Measurements from ENCODE around the gene ADGRA3.
"Not testable (repeated sequence)": the region's sequence is repeated elsewhere in the genome, so short reads cannot be mapped to it uniquely, and the experiment has no call there.

Gene ADGRA3

DNA sequence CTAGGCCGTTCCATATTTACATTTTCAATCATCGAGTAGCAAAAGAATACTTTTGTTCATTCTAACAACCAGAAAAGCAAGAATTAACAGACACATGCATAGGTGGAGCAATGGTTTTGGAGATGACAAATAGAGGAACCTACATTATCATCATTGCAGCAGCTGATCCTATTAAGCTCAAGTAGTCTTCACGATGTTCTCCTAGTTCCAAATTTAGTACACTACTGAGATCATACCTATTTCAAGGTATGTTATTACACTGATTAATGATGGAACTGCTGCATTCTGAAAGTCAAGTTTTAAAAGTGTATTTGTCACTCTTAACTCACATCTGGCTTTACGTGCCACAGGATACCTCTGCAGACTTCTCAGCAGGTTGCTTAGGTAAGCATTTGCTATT, 87.4 kb downstream of the ADGRA3 start:
- no peak for DNase-seq

DNA sequence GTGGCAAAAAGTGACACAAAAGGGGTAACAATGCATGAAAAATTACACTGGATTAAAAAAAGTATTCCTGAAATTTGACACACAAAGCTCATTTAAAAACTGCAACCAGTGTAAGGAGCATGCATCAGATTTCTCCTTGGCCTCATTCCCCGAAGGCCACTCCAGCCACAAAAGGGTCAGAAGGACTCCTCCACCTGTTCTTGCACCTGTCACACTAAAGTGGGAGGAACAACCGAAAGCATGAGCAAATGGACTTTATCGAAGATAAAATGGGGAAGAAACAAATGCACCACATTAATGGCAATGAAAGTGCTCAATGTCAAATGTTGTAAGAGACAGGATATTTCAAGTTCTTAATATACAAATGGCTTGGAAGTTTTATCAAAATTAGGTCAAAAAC, 88.2 kb downstream of the ADGRA3 start:
- DNase-seq = peak; percentile 48

DNA sequence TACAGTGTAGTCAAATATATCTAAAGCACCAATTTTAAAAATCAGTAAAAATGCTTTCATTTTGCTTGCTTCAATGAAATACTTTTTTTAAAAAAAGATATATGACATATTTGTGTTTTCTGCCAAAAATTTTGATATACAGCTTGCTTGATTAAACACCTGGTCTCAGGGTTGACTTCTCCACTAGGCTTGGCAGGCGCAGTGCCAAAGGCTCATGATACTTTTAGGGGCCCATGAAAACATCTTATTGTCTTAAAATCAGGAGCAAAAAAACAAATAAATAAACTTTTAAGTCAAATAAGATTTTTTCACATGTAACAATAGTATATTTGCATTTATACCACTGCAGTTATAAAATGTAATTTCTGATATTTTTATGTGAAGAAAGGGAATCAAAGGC, 95.6 kb downstream of the ADGRA3 start:
- no peak for DNase-seq

DNA sequence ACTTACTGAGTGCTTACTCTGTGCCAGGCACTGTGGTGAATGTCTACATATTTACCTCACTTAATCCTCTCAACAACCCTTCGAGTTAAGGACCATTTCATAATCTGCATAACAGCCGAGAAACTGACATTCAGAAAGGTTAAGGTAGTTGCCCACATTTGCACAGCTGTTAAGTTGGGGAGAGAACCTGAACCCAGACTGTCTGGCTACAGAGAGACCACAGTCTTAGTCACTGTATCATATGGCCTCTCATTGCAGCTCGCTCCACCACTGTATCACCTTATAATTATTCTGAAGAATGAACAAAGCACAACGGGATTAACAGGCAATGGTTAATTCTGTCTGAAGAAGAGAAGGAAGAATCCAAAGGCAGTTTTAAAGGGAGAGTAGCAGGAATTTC, 98.5 kb downstream of the ADGRA3 start:
- no peak for DNase-seq

DNA sequence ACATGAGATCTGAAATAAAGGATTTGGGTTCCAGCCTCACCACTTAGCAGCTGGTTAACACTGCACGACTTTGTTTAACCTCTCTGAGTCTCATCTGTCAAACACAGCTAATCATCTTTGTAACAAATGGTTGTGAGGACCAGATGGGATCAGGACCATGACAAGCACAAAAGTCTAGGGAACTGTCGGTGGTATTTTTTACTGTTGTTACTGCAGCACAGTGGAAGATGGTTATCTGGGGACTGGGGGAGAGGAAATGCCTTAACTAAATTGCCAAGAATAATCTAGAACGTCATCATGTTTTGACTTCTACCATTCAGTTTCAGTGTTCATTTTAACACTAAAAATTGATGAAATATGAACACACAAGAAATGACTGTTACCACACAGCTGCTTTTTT, 99.5 kb downstream of the ADGRA3 start:
- peak; percentile 28 for DNase-seq

DNA sequence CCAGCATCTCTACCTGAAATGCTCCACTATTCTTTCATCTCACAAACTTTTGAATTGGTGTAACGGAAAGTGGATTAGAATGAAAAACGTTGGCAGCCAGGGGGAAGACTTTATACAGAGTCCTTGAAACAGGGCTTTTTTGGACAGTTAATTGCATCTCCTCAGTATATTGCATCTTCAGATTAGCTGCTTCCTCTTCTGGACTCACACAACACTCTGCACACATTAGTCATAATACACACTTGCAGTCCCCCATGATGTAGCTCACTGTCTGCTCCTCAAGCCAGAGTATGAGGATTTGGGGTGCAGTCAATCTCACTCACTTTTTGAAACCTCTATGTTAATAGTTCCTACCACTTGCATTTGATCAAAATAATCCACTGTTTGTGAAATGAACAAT, 101.0 kb downstream of the ADGRA3 start:
- DNase-seq = no peak

DNA sequence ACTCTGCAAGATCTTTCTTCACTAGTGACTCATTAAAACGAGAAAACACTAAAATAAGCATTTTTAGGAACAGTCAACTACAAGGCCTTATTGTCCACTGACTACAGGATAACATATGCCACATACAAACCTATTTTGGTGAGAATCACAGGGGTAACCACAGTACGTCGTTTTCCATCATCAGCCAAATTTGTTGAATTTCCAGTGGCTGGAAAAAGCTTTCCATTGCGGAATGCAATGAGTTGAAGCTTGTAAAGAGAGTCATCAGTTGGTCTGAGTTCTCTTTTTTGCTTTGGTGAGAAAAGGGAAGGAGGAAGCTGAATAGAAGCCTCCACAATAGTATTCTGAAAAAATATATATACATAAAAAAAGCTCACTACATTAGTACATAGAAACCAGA, 102.4 kb downstream of the ADGRA3 start:
- no peak for DNase-seq

DNA sequence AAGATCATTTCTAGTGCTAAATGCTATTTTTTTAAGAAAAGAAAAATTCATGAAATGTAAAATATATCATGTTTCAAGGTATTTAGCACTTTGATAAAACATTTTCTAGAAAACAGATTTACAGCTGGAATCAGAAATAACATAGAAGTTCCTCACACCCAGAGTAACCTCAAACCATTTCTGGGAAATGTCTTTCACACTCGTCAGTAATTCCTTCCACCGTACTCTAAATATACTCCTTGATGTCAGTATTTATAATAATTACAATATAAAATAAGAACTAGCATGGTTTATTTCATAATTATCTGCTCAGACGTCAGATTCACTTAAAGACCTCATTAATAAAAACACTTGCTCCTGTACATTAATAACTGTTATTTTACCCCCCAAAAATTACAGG, 103.9 kb downstream of the ADGRA3 start:
- no peak for DNase-seq

DNA sequence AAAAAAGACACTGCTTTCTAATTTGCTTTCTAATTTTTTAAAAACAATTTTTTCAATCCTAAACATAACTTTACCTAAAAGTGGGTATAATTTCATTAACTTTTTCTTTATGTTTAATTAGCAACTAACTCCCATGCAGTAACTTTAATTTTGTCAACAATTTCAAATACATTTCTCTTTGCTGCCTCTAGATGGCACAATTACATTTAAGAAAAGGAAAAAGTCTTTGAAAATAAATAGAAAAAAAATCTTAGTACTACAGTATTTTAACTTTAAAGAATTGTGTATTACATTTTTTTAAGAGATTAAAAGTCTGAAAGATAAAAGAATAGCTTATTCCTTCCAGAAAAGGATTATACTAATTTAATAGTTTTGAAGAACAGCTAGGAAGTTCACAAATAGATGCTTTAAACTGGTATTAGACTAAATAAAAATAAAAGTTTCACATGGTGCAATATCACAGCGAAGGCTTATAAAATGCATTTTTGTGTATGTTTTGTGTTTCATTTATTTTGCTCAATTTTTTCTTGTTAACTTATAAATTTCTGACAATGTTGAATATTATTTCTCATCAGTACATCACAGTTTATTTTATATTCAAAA, 105.1 kb downstream of the ADGRA3 start:
- peak; percentile 32 for DNase-seq

DNA sequence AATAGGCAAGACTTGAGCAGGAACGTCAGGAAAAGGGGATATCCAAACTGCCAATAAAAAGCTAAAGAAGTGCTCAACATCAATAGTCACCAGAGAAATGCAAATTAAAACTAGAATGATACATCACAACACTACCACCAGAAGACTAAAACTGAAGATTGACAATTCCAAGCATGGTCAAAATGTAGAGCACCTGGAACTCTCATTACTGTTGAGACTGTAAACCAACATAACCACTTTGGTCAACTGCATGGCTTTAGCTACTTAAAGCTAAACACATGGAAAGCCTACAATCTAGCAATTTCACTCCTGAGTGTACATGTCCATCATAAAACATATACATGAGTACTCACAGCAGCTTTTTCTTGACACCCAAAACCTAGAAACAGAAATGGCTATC, 107.4 kb downstream of the ADGRA3 start:
- DNase-seq = no peak

DNA sequence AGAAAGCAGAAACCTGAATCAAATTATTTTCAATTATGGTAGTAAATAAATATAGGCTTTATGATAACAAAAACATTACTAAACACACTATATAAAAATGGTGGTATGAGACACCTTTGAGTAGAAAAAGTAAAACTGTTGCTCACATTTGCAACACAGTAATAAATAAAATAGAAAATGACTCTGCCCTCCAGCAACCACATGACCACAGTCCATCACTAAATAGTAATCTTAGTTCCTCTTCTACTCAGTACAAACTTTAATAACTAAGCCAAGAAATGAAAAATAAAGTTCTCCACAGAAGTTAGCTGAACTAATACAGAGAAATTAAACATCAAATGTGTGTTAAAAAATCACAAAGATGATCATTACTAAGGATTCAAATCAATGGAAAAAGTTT, 108.5 kb downstream of the ADGRA3 start:
- DNase-seq = no peak

DNA sequence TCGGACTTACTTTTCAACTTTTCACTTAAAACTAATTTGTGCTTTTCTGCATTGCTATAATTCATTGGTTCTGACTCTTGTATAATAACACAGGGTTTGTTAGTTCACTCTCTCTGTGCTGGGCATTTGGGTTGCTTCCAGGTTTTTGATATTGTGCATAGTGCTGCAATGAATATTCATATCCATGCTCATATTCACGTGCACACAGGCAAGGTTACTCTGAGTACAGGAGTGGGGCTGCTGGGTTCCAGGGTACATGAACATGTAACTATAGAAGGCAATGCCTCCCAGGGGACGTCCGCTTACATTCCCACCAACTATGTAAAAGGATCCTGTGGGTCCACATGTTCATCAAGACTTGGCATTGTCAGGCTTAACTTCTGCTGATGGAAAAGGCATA, 117.2 kb downstream of the ADGRA3 start:
- no peak for DNase-seq

DNA sequence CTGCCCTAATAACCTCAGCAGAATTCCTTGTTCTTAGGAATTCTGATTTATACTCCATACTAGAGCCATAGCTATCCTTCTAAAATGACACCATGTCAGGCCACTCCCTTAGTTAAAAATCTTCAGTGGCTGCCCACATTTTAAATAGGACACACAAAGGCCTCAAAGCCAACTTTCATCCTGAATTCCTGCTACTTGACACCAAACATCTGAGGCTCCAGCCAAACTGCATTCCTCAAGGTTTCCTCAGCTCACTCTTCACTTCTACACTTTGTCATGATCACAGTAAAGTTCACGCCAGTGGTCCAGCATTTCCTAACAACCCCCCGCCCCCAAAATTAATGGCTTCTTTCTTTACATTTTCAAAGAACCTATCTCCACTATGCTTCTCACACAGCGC, 124.3 kb downstream of the ADGRA3 start:
- DNase-seq = no peak

DNA sequence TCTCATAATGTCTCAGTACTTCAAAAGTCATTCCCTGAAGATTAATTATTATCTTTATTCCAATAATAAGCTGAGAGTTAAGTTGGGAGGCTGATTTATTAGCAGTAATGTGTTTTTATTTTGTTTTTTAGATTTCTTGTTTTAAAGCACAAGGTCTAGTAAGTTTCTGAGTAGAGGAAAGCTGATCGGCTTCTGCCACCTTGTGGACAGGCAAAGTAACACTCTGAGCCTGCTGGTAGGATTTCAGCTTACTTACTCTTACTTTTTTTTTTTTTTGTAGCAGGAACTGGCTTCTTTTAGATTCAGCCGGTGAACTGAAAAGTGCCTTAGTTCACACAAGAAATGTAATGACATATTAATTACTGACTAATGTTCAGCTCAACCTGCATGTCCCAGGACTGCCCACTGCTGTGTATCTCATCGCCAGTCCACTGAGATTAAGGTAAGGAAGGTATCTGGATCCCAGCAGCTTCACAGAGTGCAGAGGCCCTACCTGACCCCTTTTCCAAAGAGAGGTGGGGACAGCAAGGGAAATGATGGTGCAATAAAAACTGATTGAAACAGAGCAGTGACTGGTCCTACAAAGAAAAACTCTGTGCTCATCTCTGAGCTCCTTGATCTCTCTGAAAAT, 126.5 kb downstream of the ADGRA3 start:
- DNase-seq = peak; percentile 85

DNA sequence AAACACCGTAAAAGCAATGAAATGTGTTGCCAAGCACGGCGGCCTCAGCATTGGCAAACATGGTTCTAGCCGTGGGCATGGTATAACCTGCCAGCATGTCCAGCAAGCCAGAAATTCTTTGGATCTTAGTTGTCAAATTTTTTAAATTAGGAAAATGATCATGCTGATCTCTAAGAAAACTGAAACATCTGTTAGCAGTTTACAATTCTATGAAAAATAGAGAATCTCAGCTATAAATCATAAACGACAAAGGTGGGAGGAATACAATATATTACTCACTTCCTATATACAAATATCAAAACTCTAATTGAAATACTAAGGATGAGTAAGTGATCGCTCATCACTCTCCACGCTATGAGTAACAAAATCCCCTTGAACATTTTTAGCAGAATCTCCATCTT, 130.3 kb downstream of the ADGRA3 start:
- DNase-seq = no peak

DNA sequence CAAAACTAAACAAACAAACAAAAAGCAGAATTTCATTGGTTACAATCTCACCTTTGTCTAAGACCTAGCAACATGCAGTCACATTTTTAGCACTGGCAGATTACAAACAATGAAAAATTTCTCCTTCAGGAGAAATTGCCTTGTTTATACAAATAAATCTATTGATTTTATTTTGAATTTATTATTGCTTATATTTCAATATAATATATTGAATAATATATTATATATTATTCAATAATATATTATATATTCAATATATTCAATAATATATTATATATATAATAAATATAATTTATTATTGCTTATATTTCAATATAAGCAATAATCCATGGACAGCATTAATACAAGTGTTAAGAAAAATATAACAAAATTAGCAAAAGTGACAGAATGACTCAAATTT, 131.7 kb downstream of the ADGRA3 start:
- DNase-seq = no peak

DNA sequence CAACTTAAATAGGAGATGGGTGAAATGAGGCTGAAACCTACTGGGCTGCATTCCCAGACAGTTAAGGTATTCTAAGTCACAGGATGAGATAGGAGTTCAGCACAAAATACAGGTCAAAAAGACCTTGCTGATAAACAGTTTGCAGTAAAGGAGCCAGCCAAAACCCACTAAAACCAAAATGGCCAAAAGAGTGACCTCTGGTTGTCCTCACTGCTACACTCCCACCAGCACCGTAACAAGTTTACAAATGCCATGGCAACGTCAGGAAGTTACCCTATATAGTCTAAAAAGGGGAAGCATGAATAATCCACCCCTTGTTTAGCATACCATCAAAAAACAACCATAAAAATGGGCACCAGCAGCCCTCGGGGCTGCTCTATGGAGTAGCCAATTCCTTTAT, 133.7 kb downstream of the ADGRA3 start:
- not testable (repeated sequence) for DNase-seq

DNA sequence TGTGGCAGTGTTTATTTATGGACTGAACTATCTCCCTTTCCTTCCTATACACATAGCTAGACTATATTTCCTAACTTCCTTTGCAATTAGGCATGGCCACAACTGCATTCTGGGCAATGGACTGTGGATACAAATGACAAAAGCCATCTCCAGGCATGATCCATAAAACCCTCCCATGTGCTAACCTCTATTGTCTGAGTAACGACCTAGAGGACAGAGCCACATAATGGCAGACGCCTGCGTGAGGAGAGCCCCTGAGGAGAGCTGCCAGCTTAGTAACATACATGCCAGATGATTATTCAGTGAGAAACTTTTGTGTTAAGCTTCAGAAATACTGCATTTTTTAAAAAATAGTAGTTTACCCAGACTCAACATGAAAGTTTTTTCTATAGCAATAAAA, 142.9 kb downstream of the ADGRA3 start:
- no peak for DNase-seq

DNA sequence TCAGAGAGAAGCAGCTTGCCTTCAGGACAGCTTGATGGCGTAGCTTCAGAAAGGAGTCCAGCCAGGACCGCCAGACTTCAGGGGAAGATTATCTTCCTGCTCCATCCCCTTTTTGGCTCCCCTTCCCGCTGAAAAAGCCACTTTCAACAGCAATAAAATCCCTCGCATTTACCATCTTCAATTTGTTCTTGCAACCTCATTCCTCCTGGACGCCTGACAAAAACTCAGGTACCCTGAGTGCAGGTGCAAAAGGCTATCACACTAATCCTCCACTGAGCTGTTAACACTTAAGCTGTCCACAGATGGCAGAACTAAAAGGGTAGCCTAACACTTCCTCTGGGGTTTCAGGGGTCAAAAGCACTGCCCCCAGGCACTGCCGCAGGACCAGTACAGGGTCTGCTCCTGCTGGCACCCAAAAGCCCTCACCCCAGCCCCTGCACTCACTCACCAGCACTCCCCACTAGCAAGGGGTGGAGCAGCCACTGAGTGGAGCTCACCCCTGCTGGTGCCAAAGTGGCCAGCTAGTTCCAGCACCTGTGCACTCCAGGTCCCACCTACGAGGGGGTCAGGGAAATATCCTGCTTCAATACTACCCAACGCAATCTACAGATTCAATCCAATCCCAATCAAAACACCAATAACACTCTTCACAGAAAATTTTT, 145.8 kb downstream of the ADGRA3 start:
- no peak for DNase-seq

DNA sequence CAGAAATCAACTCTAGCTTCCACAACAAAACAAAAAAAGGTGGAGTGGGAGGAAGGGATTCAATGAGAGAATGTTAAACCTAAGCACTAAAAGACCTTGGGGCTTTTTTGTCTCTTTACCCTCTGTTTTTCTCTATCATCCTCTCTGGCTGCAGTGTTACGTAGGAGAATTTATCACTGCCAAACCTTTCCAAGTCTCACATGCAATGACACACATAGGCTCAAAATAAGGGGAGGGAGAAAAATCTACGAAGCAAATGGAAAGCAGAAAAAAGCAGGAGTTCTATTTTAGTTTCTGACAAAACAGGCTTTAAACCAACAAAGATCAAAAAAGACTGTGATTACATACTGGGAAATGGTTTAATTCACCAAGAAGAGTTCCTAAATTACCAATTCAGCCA, 152.1 kb downstream of the ADGRA3 start:
- DNase-seq = no peak

DNA sequence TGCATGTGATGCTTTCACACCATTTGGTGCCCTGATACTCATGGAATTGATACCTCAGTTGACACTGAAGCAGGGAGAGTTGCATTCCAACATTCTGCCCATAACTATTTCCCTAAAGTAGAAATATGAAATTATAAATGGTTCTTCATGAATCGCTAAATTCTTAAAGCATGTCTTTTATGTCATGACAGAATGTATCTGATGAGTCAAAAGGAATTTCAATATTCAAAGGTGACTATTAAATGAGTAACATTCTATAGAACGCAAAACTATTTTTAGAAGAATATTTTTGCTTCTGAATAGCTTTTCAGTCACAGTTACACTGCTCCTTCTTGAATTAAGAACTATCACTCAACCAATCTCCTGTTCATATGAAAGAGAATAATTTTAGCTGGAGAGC, 152.8 kb downstream of the ADGRA3 start:
- no peak for DNase-seq

DNA sequence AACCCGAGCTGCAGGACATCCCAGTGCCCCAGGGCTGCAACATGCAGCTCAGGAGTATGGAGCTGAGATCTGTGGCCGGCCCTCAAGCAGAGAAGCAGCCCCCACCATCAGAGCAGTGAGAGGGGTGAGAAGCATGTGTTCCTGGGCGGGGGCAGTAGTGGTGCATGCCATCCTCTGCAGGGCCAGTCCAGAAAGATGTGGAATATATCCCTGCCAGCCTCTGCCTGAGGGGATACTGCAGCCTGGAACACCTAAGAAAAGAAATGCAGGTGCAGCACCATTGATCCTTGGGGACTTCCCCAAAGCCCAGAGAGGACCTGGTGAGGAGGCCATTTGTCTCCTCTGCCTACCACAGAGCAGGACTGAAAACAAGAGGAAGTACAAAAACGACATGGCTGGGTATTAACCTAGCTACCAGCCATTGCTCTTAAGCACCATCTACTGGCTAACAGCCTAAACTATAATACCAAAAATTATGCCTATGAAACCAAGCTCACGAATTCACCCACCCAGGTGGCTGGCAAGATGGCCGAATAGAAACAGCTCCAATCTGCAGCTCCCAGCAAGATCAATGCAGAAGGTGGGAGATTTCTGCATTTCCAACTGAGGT, 158.8 kb downstream of the ADGRA3 start:
- DNase-seq = peak; percentile 23

DNA sequence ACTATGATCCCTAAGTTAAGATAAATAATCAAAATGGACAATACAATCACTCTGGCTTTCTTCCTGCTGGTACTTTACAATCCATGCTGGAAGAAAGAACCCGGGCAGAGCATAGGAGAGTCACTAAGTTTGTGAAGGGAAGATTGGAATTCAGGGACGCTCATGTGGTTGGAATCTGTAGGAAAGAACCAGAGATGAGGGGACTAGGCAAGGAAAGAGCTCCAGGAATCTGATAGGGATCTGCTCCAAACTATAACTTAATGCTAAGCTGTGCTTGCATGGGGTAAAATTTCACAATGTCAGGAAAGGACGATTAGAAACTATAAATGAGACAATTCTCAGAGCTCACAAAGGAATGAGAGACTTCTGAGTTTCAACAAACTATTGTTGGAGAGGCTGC, 167.5 kb downstream of the ADGRA3 start:
- DNase-seq = no peak

DNA sequence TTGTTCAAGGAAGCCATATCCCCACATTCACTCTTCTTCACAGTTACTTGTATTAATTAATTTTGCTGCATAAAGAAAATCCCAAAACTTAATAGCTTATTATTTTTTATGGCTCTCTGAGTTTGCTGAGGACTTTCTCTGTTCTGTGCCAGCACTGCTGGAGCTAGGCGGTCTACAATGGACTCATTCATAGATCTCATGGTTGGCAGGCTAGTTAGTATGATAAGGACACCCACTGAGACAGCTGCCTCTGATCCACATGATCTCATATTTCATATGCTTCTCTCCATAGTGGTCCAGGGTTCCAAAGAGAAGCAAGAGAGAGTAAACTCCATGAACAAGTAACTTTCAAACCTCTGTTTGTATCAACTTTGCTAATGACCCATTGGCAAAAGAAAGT, 170.2 kb downstream of the ADGRA3 start:
- DNase-seq = no peak
